NCI-H146 treated with DMSO at 0.1 percent for 48 hours (cell line): ENCODE data around the gene TCOF1.

ENCODE experiments used
- DNase-seq: peaks from one replicate; lab custom pipeline; 2025; ENCODE audit not compliant: unreplicated experiment; lab: John Stamatoyannopoulos, UW

The TCOF1 gene

GRCh38 chr5:150391064-150391834, 33.8 kb downstream of the TCOF1 start:
- no peak for DNase-seq

GRCh38 chr5:150391986-150392385, 34.5 kb downstream of the TCOF1 start:
- no peak for DNase-seq

GRCh38 chr5:150392680-150393079, 35.2 kb downstream of the TCOF1 start:
- no peak for DNase-seq

- no peak for DNase-seq
Observed at GRCh38 chr5:150393096-150393645, 35.7 kb downstream of the TCOF1 start.

GRCh38 chr5:150394131-150394530, 36.6 kb downstream of the TCOF1 start:
- no peak for DNase-seq

- no peak for DNase-seq
Observed at GRCh38 chr5:150394912-150395687, 37.6 kb downstream of the TCOF1 start.

- DNase-seq, result no peak
Observed at GRCh38 chr5:150395688-150395975, 38.1 kb downstream of the TCOF1 start.

- no peak for DNase-seq
Observed at GRCh38 chr5:150396267-150396666, 38.8 kb downstream of the TCOF1 start.

GRCh38 chr5:150397146-150397781, 39.8 kb downstream of the TCOF1 start:
- DNase-seq, result no peak

- DNase-seq, result no peak
Observed at GRCh38 chr5:150397782-150398721, 40.6 kb downstream of the TCOF1 start.

GRCh38 chr5:150398722-150399523, 41.4 kb downstream of the TCOF1 start:
- no peak for DNase-seq

GRCh38 chr5:150399524-150400211, 42.2 kb downstream of the TCOF1 start:
- DNase-seq, result no peak

GRCh38 chr5:150400316-150401075, 43.0 kb downstream of the TCOF1 start:
- DNase-seq, result no peak

- no peak for DNase-seq
Observed at GRCh38 chr5:150401076-150401375, 43.5 kb downstream of the TCOF1 start.

- DNase-seq, result no peak
Observed at GRCh38 chr5:150401376-150402228, 44.1 kb downstream of the TCOF1 start.

- no peak for DNase-seq
Observed at GRCh38 chr5:150402229-150402773, 44.8 kb downstream of the TCOF1 start.

- DNase-seq, result no peak
Observed at GRCh38 chr5:150402901-150403342, 45.4 kb downstream of the TCOF1 start.
